LoVo (cell line): ENCODE measurements around the gene PPP1R37.

Source experiments
- DNase-seq: peaks from one replicate; pipeline ENCODE4 v3.0.0-alpha.2; 2016; ENCODE audit warnings: low spot score

The PPP1R37 gene, protein sequence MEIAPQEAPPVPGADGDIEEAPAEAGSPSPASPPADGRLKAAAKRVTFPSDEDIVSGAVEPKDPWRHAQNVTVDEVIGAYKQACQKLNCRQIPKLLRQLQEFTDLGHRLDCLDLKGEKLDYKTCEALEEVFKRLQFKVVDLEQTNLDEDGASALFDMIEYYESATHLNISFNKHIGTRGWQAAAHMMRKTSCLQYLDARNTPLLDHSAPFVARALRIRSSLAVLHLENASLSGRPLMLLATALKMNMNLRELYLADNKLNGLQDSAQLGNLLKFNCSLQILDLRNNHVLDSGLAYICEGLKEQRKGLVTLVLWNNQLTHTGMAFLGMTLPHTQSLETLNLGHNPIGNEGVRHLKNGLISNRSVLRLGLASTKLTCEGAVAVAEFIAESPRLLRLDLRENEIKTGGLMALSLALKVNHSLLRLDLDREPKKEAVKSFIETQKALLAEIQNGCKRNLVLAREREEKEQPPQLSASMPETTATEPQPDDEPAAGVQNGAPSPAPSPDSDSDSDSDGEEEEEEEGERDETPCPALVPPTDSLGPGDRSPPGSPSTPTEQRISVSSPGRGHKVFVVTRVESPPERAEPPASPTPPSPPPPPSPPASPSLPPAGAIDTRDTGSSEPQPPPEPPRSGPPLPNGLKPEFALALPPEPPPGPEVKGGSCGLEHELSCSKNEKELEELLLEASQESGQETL

GRCh38 chr19:45092747-45093678, at the start of gene PPP1R37:
Gene PPP1R37, plus strand, starts transcription at chr19:45093179. Its CDS starts 147 bp downstream, at chr19:45093326.
- peak; percentile 97 for DNase-seq

DNA sequence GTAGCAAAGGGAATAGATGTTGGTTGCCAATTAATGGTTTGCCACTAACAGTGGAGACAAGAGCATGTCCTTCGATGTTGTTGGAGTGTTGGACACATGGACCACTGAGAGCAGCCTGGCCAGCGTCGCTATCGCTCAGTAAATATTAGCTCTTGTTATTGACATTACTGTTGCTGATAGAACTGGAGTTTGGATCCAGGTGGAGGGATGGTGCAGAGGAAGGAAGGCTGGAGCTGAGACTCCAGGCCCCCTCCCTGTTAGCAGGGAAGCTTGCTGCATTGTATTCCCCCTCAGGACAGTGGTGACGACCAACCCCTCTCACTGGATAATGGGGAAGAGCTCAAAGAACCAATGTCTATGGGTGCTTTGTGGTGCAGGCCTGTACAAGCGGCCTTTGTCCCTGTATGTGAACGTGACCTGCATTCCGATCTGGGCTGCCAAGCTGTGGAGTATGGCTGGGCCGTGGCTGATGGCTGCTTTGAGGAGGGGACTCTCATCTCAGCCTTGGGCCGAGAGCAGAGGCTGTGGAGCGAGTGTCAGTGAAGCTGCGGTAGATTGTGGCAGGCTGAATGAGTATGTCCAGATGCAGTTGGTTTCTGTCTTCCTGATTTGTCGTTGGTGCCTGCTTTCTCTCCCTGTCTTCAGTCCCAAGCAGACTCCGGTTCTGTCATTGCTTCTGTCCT, 47.2 kb upstream of the PPP1R37 start:
- no peak for DNase-seq

- no peak for DNase-seq
Observed at GRCh38 chr19:45046355-45046754, 46.6 kb upstream of the PPP1R37 start.

GRCh38 chr19:45047188-45047797, 45.7 kb upstream of the PPP1R37 start:
- DNase-seq = no peak

DNA sequence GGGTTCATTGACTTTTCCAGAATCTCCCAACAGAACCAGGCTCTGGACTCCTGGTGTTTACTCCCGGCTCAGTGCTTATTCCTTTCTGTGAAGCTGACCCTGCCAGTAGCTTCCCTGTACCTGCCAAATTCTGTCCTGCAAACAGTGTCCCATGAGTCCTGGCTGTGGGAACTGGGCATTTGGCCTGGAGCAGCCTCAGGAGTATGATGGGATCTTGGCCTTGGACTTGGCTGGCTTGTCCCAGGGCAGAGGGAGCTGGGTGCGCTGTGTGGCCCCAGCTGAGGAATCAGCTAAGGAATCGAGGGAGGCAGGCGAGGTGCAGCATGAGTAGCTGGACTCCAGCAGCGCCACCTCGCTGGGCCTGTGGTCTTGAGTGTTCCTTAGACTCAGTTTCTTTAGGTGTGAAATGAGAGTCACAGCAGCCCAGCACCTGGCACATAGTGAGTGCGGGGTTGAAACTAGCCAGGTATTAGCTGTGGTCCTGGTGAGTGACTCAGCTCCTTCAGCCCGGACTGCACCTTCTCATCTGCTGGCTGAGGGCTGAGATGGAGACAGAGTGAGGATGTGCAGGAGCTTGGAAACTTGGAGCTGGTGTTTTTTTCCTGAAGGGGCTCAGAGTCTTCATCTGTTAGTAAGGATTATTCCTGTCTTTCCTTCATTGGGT, 43.8 kb upstream of the PPP1R37 start:
- DNase-seq = no peak

DNA sequence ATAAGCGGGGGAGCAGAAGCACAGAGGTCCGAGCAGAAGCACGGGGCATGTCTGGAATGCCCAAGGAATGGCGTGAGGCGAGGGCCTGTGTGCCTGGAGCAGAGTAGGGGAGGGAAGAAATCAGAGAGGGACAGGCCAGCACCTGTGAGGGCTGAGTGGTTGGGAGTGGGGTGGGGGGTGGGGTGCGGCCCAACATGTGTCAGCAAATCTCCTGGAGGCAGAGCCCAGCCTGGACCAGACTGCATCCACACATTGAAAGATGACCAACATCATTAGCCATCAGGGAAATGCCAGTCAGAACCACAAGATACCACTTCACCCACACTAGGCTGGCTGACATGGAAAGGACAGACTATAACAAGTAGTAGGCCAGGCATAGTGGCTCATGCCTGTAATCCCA, 42.9 kb upstream of the PPP1R37 start:
- no peak for DNase-seq

DNA sequence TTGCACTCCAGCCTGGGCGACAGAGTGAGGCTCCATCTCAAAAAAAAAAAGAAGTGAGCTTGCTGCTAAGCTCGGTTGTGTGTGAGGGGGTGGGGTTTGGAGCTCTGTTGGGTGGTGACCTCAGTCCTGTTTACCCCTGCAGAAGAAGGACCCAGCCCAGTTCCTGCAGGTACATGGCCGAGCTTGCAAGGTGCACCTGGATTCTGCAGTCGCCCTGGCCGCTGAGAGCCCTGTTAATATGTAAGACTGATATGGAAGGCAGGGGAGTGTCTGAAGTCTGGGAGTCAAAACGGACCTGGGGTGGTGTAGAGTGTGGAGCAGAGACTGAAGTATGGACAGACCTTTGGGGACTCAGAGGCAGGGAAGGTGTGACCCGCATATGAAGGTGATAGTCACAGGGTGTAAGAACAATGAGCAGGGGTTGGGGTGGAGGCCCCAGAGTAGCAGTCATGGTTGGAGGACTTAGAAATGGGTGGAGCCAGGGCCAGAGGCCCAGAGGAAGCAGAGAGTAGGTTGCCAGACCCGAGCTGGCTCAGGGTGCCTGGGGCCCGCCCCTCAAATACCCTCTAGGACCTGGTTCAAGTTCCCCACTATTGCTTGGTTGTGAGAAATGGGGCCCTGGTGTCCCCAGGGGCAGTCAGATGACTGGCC, 40.9 kb upstream of the PPP1R37 start:
- no peak for DNase-seq

GRCh38 chr19:45056831-45057230, 36.1 kb upstream of the PPP1R37 start:
- no peak for DNase-seq

- no peak for DNase-seq
Observed at GRCh38 chr19:45057444-45057843, 35.5 kb upstream of the PPP1R37 start.

DNA sequence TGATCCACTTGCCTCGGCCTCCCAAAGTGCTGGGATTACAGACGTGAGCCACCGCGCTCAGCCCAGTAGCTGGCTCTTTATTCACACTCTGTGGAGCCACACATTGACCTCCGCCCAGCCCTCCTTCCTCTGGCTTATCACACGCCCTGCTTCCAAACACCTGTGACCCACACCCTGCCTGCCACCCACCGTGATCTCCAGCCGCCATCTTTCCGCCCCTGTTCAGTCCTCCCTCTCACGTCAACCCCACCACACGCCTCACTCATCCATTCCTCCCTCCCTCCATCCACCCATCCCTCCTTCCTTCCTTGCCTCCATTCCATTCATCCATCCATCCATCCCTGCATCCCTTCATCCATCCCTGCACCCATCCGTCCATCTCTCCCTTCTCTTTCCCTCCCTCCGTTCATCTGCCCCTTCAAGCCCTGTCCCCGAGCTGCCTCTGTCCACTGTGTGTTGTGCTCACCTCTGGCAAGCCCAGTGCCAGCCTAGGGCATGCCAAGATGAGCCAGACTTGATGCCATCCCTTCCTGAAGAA, 34.3 kb upstream of the PPP1R37 start:
- no peak for DNase-seq

DNA sequence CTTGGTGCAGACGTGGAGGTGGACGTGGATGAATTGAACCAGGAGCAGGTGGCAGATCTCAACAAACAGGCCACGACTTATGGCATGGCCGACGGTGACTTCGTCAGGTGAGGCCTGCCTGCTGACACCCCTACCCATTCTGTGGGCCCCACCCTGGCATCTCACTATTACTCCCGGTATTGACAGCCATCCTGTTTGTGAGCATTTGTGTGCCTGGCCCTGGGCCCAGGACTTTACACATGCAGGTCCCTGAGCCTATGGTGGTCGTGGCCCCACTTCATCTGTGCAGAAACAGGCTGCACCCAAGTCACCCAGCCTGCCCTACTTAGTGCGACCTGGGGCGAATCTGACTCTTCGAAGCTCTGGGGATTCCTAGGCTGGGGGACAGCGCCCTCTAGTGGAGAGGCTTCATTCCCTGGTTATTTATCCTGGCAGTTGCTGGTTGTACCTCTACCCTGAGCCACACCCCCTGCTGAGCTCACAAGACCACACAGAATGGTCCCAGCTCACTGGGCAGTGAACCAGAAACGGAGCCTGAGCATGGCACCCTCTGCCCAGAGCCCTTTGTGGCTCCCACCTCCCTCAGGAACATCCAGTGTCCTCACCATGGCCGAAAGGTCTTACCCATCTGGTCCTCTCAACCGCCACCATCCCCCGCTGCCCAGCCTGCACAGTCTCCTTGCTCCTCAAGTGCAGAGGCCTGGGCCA, 33.6 kb upstream of the PPP1R37 start:
- peak; percentile 49 for DNase-seq

- no peak for DNase-seq
Observed at GRCh38 chr19:45061965-45062364, 31.0 kb upstream of the PPP1R37 start.

DNA sequence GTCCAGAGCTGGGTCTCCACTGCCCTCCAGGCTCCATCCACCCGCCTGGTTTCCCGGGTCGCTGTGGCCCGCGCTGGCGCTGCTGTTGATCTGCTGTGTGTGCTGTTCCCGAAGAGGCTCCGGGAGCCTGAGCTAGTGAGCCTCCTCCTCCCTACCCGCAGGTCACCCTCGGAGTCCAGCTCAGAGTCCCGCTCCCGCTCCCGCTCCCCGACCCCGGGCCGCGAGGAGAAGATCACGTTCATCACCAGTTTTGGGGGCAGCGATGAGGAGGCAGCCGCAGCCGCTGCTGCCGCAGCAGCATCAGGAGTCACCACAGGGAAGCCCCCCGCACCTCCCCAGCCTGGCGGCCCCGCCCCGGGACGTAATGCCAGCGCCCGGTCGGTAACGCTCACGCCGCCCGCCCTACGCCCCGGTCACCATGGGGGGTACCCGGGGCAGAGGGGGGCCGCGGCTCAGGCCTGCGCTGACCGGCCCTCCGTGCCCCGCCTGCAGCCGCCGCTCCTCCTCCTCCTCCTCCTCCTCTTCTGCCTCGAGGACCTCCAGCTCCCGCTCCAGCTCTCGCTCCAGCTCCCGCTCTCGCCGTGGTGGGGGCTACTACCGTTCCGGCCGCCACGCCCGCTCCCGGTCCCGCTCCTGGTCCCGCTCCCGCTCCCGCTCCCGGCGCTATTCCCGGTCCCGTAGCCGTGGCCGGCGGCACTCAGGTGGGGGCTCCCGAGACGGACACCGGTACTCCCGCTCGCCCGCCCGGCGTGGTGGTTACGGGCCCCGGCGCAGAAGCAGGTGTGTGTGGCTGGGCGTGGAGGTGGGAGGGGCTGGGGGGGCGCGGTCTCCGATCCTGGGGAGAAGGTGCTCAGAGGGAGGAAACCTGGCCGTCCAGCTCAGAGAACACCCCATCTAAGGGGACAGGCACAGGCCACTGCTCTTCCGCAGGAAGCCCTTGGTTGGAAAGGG, 28.9 kb upstream of the PPP1R37 start:
- no peak for DNase-seq

GRCh38 chr19:45066921-45067661, 25.9 kb upstream of the PPP1R37 start:
- no peak for DNase-seq

- DNase-seq = no peak
Observed at GRCh38 chr19:45068041-45068440, 24.9 kb upstream of the PPP1R37 start.

- DNase-seq = no peak
Observed at GRCh38 chr19:45069056-45069455, 23.9 kb upstream of the PPP1R37 start.

DNA sequence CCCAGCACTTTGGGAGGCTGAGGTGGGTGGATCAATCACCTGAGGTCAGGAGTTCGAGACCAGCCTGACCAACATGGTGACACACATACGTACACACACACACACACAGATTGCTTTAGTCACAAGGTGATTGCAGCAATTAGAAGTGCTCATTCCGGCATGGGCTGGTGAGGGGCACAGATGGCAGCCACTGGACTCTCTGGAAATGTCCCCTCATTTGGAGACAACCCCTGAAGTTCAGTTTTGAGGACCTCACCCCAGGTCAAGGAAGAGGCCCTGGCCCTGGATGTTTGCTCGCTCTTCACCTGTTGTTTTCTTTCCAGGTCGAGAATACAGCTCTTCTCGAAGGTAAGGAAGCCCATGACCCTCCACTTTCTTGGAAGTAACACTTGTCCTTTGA, 22.8 kb upstream of the PPP1R37 start:
- DNase-seq = no peak
